Raji (cell line): ENCODE measurements around the gene BTRC.

ENCODE experiments used
- POLR2A ChIP-seq: IDR thresholded peaks from 2 replicates; pipeline ENCODE4 v1.6.1; 2011; ENCODE audit warnings: low read depth, low read length, control low read depth; ENCODE audit not compliant: insufficient read depth

The BTRC gene

DNA sequence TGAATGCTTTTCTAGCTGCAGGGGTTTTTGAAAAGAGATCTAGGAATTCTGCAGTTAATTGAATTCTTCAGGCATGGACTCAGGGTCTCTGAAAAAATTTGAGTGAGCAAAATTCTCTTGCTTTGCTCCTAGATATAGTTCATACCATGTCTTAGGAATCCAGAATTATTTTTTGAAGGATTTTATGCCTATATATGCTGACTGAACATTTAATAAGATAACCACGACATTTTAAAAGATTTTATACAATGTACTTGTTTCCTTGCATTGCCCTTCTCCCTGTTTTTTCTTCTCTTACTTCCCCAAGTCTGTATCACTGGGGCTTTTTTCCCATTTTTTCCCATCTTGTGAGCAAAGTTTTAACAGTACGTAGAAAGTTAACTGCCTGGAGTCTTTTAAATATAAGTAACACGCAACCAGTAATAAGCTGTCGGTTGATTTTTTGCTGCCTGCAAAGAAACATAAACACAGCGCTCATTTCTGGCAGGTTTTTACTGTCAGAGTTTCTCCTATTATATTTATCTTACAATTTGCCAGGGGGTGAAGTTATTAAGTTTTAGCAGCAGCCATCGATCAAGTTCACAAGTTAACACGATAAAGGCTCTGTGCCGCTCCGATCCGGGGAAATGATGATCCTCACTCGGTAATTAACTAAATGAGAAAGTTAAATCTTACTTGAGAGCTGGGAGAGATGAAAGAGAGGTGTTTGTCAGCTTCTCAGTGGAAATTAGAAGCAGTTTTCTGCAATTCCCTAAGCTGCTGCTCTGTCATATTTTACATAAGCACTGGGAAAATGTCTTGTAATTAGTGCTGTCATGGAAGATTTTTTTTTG lies 153.1 kb downstream of the BTRC start:
- no peak for TF ChIP-seq POLR2A

- no peak for TF ChIP-seq POLR2A
Measured at GRCh38 chr10:101507828-101508227, 153.9 kb downstream of the BTRC start.

DNA sequence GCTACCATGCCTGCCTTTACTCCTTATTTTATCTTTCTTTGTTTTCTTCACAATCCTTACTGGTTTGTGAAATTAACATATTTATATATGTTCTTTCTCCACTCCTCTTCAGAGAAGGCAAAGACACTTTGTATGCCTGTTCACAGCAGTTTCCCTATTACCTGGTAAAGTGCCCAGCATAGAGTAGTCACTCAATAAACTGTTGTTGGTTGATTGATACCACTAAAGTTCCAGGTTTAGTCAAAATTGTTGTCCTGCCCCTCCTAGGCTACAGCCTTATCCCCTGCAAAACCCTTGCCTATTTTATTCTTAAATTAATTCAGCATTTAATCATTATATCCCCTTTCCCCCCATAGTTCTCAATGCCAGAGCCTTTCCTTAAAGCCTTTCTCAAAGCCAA lies 158.0 kb downstream of the BTRC start:
- no peak for TF ChIP-seq POLR2A

- TF ChIP-seq POLR2A = no peak
Measured at GRCh38 chr10:101512738-101513137, 158.8 kb downstream of the BTRC start.

DNA sequence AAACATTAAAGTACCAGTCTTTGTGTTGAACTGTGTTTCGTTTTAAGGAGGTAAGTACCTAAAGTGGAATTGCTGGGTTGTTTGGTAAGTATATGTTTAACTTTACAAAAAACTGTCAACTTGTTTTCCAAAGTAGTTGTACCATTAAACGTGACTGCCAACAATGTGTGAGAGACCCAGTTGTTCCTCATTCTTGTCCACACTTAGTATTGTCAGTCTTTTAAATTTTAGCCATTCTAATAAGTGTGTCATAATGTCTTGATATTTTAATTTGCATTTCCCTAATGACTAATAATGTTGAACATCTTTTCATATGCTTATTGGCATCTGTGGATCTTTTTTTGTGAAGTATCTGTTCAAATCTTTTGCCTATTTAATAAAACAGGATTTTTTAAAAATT lies 159.8 kb downstream of the BTRC start:
- TF ChIP-seq POLR2A = no peak

GRCh38 chr10:101525848-101526247 lies 171.9 kb downstream of the BTRC start:
- no peak for TF ChIP-seq POLR2A

GRCh38 chr10:101529207-101529606 lies 175.2 kb downstream of the BTRC start:
- TF ChIP-seq POLR2A = no peak

DNA sequence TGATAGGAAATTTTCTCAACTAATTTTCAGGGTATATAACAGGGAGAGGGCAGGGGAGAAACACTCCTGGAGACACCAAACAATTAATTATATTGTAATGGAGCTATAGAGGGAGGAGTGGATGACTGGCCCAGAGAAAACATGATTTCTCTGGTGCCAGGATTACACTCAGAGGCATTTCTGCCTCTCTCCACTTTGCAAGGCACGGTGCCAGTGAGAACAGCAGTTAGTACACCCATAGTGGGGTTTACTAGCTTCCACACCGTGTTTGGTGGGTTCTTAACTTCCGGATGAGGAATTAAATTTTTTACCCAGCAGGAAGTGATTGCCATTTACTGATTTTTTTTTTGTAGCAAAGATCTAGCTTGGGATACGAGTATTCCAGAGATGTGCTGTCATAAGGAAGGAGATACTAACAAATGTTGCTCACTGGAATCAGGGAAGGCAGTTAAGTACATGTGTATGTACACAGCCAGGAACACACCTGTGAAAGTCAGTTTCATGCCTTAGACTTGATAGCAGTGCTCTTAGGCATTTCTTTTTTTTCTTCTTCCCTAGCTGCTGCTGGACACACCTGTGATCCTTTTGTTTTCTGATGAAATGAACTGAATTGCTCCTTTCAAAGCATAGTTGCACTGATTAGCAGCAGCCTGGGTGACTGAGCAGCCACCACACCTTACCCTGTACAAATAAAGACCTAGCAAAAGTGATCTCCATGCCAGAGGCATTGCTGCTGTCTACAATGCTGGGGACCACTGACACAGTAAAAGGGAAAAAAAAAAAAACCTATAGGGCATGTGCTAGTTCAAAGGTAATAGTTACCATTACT lies 176.0 kb downstream of the BTRC start:
- no peak for TF ChIP-seq POLR2A

GRCh38 chr10:101535949-101536348 lies 182.0 kb downstream of the BTRC start:
- TF ChIP-seq POLR2A = no peak

GRCh38 chr10:101536800-101537199 lies 182.8 kb downstream of the BTRC start:
- TF ChIP-seq POLR2A = no peak

GRCh38 chr10:101538446-101538845 lies 184.5 kb downstream of the BTRC start:
- TF ChIP-seq POLR2A = no peak

DNA sequence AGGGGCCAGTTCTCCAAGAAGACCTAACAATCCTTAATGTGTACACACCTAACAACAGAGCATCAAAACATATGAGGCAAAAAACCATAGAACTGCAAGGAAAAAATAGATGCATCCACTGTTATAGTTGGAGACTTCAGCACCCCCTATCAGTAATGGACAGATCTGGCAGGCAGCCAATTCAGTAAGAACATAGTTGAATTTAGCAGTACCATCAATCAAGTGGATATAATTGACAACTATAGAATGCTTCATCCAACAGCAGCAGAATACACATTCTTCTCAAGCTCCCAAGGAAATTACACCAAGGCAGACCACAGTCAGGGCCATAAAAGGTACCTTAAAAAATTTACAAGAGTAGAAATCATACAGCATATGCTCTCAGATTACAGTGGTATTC lies 191.9 kb downstream of the BTRC start:
- no peak for TF ChIP-seq POLR2A

DNA sequence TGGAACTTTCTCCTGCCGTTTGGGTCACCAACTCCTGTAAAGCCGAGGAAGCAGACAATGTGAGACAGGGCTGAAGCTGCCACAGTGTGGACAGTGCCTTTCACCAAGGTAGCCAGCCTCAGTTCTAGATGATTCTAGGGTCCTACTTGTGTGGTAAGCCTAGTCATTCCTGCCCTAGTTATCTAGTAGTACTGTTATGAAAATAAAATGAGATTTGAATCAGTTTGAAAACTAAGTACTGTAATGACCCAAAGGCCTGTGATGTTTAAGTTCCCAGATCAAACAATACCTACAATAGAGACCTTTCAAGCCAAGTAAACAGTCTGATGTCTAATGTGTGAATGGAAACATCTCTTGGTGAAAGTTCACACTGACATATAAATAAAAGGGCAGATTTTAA lies 197.0 kb downstream of the BTRC start:
- no peak for TF ChIP-seq POLR2A

DNA sequence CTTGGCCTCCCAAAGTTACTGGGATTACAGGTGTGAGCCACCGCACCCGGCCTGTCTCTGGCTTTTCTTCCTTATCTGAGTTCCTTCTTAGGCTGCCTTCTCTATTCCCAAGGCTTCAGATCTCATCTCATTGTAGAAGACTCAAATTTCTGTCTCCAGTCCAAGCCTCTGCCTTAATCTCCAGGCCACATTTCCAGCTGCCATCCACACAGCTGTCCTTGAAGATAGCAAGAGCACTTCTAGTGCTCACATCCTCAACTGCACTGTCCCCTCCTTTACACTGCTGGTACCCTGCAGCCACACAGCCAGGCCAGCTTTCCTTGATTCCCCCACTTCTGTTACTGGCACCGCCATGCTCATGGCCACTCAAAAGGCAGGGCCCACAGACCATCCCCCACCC lies 198.5 kb downstream of the BTRC start:
- TF ChIP-seq POLR2A = no peak

- no peak for TF ChIP-seq POLR2A
Measured at GRCh38 chr10:101557541-101557940, 203.6 kb downstream of the BTRC start.

- TF ChIP-seq POLR2A = no peak
Measured at GRCh38 chr10:101558204-101558603, 204.2 kb downstream of the BTRC start.
